GM19099 (cell line): Measurements from ENCODE around the gene NECTIN2.

Experiments used
- POLR2A ChIP-seq: IDR thresholded peaks from 3 replicates; pipeline ENCODE4 v1.6.1; 2011; ENCODE audit warnings: low read depth; ENCODE audit not compliant: insufficient read length; ENCODE audit errors: extremely low read depth

NECTIN2 gene

DNA sequence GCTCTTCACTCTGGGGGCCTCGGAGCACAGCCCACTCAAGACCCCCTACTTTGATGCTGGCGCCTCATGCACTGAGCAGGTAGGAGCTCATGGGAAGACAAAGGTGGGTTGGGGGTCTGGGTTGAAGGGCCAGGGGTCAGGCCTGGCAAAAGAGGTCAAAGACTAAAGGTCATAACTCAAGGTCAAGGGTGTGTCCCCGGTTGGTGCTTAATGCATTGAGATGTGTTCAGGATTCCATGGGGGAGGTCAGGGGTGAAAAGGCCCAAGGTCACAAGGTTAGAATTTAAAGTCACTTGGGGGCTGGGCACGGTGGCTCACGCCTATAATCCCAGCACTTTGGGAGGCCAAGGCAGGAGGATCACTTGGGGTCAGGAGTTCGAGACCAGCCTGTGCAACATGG, 40.0 kb downstream of the NECTIN2 start:
- no peak for TF ChIP-seq POLR2A

DNA sequence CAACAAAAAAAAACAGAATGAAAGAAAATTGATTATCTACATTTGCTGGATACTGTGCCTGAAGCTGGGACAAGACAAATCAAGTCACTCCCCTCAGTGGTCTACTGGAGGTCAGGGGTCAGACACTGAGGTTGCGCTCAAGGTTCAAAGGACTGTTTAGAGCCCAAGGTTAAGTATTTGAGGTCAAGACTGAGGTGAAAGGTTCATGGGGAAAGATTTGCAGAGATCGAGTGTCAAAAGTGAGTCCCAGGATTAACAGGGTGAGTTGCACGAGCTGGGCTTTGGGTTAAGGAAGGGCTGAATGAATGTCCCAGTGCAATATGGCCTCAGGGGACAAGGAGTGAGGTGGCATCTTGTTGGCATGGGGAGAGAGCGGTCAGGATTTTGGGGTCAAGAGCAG, 41.6 kb downstream of the NECTIN2 start:
- no peak for TF ChIP-seq POLR2A

DNA sequence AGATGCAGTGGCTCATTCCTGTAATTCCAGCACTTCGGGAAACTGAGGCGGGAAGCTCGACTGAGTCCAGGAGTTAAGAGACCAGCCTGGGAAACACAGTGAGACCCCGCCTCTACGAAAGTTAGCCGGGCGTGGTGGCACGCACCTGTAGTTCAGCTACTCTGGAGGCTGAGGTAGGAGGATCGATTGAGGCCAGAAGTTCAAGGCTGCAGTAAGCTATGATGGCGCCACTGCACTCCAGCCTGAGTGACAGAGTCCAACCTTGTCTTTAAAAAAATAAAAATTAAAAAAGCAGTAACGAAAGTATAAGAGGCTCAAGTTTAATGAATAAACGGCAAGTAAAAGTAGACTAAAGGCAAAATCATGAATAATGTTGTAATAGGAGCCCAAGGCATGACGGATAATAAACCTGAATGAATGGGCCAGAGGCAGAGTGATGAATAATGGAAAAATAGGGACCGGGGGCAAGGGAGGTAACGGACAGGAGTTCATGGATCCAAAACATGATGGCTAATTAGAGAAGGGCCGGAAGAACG, 43.8 kb downstream of the NECTIN2 start:
- TF ChIP-seq POLR2A = no peak

DNA sequence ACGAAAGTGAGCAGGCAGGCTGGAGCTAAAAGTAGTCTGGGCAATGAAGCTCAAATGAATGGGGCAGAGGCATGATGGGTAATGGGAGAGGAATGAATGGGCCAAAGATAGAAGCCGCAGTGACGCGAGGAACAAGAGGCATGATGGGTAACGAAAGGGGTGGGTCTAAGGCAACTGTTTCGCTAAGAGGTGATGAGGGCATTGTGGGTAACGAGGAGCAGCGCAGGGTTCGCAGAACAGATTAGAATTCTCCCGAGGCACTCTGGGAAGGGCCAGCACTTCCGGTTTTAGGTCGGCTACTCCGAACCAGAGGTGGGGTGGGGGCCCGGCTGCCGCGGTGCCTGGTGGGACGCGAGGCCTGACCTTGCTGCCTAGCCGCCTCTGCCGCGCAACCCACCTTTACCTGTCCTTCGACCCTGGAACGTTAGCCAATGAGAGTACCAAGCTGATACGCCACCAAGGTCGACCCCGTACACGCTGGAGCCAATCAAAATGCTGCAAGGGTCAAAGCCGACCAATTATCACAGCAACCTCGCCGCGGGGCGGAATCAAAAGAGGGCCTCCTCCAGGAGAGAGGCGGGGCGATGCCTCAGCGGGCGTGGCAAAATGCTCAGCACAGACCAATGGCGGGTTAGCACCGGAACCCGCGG, 44.4 kb downstream of the NECTIN2 start:
- peak; percentile 77 for TF ChIP-seq POLR2A

DNA sequence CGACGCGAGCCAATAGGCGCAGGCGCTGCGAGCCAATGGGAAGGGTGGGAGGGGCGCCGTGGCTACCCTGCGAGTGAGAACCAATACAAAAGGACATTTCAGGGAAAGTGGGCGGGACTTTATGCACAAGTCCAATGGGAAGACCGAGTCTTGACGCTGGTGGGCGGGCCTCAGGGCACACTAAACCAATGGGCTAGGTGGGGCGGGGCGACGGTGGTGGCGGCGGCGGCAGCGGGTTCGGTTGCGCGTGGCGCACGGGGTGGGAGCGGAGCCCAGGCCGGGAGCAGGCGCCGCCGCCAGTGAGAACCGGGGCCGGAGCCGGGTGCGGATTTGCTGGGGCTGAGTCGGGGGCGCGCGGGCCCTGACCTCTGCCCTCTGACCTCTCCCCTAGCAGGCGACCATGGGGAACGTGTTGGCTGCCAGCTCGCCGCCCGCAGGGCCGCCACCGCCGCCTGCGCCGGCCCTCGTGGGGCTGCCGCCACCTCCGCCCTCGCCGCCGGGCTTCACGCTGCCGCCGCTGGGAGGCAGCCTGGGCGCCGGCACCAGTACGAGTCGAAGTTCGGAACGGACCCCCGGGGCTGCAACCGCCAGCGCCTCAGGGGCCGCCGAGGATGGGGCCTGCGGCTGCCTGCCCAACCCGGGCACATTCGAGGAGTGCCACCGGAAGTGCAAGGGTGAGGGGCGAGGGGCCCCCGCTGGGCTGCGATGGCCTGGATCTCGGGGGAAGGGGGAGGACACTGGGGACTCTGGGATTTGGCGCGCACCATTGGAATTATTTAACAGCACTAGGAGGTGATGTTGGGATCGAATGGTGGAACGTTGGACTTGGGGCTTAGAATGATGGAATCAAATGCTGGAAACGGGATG, 45.2 kb downstream of the NECTIN2 start, which contains the start of gene TOMM40:
Gene TOMM40, plus strand, starts transcription at position 239 of the 867 bp plus-strand sequence. Its CDS starts 162 bp downstream, at position 401.
- TF ChIP-seq POLR2A = peak; percentile 67

DNA sequence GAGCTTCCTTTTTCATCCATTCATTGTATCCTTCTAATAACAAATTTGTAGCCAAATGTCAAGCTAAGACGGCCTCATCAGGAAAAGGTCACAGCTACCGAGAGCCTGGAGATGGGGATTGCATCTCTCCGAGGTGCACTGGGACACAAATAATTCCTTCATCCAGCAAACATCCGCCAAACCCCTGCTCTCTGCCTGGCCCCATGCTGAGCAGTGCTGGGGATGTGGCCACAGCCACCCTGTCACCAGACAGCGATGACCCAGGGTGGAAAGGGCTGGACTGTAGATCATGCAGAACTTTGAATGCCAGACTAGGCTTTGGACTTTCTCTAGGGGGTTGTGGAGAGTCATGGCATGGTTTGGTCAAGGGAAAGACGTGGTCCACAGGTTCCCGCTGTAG, 46.8 kb downstream of the NECTIN2 start:
- TF ChIP-seq POLR2A = no peak

DNA sequence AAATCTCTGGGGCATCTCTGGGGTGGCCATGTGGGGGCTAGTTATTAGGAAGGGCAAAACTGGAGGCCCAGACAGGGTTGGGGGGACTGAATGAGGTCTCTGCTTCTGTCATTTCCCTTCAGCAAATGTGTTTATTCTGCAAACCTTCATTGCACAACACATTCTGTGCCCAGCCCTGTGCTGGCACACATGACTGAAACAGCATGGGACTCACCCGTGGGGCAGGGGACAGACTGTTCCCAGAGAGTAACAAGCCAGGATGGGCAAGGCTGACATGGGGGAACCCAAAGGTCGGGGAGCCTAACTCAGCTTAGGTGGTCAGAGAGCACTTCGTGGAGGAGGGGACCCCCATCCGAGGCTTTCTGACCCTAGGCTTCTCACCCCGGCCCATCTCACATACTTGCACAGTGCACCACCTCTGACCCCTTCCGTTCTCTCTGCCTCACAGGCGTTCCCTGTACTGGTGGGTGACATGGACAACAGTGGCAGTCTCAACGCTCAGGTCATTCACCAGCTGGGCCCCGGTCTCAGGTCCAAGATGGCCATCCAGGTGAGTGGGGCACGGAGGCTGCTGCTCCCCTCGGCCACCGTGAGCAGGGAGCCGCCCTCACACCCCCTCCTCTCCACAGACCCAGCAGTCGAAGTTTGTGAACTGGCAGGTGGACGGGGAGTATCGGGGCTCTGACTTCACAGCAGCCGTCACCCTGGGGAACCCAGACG, 47.4 kb downstream of the NECTIN2 start:
- no peak for TF ChIP-seq POLR2A

DNA sequence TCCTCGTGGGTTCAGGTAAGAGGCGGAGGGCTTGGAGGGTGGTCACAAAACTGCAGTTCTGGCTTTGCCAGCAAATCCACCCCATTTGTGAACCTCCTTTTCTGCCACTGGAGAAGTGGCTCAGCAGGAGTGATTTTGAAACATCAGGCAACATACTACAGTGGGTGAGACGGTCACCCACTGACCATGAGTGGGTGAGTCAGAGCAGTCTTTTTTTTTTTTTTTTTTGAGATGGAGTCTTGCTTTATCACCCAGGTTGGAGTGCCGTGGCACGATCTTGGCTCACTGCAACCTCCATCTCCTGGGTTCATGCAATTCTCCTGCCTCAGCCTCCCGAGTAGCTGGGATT, 47.9 kb downstream of the NECTIN2 start:
- TF ChIP-seq POLR2A = no peak

DNA sequence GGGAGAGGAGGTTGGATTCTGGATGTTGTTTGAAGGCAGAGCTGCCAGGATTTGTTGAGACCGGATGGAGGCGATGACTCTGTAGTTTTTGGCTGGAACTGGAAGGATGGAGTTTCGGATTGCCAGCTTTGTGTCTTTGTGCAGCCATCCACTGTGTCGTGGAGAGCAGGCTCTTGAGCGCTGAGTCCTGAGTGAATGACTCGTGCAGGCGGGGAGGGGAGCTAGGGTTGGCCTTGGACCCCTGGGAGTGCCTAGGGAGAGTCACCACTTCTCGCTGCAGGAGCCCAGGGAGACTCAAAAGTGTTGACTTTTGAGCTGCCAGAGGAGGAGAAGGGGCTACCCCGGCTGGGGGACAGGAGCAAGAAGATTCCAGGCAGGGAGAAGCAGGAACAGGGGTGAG, 48.8 kb downstream of the NECTIN2 start:
- TF ChIP-seq POLR2A = no peak

DNA sequence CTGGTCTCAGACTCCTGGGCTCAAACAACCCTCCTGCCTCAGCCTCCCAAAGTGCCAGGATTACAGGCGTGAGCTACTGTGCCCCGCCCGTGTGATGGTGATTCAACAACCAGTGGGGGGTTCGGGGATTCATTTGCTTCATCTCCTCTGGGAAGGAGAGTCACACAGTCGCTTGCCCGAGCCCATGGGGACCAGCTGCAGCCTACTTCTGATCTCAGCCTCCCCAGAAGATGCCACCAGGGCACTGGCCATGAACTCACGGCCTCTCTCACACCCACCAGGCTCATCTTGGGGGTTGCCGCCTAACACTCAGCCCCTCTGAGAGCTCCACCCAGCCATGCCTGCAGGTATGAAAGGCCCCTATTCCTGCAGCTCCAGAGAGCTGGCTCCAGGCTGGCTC, 51.7 kb downstream of the NECTIN2 start:
- TF ChIP-seq POLR2A = no peak

DNA sequence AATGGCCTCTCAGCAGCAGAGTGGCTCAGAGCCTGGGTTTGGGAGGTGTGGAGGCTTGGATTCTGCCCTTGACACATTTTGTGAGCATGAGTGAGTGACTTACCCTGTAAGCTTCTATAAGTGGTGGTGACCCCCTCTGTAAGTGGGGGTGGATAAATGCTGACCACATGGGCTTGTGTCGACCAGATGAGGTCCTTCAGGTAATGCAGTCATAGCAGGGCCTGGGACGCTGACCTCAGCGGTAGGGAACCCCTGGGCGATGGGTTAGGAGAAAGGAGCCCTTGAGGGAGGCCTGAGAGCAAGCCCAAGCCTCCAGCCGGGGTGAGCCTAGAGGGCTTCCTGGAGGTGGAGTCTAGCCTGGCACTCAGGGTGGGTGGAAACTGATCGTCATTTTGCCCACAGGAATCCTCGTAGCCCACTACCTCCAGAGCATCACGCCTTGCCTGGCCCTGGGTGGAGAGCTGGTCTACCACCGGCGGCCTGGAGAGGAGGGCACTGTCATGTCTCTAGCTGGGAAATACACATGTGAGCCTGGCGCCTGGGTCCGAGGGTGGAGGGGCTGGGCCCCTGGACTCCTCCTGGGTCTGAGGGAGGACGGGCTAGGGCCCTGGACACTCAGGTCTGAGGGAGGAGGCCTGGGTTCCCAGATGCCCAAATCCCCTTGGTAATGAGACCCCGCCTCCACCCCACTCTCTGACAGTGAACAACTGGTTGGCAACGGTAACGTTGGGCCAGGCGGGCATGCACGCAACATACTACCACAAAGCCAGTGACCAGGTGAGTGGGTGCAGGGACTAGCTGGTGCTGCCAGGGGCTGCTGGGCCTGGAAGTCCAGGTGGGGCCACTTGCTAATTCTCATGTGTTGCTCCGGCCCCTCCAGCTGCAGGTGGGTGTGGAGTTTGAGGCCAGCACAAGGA, 54.5 kb downstream of the NECTIN2 start:
- TF ChIP-seq POLR2A = no peak

DNA sequence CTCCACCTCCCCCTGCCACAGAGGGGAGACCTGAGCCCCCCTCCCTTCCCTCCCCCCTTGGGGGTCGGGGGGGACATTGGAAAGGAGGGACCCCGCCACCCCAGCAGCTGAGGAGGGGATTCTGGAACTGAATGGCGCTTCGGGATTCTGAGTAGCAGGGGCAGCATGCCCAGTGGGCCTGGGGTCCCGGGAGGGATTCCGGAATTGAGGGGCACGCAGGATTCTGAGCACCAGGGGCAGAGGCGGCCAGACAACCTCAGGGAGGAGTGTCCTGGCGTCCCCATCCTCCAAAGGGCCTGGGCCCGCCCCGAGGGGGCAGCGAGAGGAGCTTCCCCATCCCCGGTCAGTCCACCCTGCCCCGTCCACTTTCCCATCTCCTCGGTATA, 57.1 kb downstream of the NECTIN2 start:
- TF ChIP-seq POLR2A = no peak

DNA sequence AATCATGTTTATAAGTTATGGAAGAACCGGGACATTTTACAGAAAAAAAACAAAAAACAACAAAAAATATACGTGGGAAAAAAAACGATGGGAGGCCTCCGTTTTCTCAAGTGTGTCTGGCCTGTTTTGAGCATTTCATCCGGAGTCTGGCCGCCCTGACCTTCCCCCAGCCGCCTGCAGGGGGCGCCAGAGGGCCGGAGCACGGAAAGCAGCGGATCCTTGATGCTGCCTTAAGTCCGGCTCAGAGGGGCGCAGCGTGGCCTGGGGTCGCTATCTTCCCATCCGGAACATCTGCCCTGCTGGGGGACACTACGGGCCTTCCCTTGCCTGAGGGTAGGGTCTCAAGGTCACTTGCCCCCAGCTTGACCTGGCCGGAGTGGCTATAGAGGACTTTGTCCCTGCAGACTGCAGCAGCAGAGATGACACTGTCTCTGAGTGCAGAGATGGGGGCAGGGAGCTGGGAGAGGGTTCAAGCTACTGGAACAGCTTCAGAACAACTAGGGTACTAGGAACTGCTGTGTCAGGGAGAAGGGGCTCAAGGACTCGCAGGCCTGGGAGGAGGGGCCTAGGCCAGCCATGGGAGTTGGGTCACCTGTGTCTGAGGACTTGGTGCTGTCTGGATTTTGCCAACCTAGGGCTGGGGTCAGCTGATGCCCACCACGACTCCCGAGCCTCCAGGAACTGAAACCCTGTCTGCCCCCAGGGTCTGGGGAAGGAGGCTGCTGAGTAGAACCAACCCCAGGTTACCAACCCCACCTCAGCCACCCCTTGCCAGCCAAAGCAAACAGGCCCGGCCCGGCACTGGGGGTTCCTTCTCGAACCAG, 57.7 kb downstream of the NECTIN2 start:
- TF ChIP-seq POLR2A = no peak

DNA sequence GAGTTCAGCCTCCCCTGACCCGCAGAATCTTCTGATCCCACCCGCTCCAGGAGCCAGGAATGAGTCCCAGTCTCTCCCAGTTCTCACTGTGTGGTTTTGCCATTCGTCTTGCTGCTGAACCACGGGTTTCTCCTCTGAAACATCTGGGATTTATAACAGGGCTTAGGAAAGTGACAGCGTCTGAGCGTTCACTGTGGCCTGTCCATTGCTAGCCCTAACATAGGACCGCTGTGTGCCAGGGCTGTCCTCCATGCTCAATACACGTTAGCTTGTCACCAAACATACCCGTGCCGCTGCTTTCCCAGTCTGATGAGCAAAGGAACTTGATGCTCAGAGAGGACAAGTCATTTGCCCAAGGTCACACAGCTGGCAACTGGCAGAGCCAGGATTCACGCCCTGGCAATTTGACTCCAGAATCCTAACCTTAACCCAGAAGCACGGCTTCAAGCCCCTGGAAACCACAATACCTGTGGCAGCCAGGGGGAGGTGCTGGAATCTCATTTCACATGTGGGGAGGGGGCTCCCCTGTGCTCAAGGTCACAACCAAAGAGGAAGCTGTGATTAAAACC, 58.4 kb downstream of the NECTIN2 start:
- TF ChIP-seq POLR2A = peak; percentile 9
